Effector CD8-positive, alpha-beta T cell (primary cell): Measurements from ENCODE around the gene SIX1.

ENCODE experiments used
- DNase-seq: peaks from one replicate; lab custom pipeline; 2025; lab: John Stamatoyannopoulos, UW

The SIX1 gene

DNA sequence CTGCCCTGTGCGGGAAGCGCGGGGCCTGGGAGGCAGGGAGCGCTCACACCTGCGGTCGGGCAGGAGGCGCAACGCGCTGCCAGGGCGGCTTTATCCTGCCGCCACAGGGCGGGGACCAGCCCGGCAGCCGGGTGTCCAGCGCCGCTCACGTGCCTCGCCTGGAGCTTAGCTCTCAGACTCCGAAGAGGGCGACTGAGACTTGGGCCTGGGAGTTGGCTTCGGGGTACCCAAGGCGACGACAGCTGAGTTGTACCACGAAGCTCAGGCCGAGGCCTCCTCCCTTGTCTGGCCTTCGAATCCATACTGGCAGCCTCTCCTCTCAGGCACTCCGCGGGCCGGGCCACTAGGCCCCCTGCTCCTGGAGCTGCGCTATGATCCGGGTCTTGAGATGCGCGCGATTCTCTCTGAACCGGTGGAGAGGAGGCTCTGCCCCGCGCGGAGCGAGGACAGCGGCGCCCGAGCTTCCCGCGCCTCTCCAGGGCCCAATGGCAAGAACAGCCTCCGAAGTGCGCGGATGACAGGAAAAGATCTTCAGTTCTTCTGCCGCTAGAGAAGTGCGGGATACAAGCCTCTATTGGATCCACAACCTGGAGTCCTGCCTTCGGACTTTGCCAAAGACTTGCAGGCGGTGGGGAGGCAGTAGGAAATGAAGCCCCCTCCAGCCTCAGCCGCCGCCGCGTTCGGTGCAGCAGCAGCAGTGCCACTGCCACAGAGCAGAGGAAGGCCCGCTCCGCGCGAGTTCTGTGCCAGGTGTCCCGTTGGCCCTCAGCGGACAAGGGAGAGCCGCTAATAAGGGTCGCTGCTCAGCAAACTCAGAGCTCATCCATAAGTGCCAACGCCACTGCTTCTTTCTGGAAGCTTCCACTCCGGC, 6.8 kb downstream of the SIX1 start:
- no peak for DNase-seq

GRCh38 chr14:60641742-60642269, 7.5 kb downstream of the SIX1 start:
- DNase-seq = no peak

- no peak for DNase-seq
Measured at GRCh38 chr14:60640859-60641741, 8.2 kb downstream of the SIX1 start.

DNA sequence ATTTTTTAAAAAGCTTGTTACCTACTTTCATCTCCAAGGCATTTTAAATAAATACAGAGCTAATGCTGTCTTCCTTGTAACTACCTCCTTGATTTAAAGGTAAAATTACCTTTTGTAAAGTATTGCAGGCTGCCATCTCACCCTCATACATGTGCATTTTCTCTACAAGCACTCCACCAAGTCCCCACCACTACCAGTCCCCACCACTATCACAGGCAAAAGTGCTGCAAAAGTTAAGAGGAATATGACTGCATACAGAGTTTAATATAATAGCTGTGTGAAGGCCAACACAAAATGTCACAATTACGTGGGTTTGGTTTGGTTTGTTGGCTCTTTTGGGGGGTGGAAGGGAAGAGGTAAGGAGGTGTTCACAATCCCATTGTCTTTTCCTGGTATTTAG, 9.6 kb downstream of the SIX1 start:
- no peak for DNase-seq

GRCh38 chr14:60637479-60638315, 11.6 kb downstream of the SIX1 start:
- no peak for DNase-seq

DNA sequence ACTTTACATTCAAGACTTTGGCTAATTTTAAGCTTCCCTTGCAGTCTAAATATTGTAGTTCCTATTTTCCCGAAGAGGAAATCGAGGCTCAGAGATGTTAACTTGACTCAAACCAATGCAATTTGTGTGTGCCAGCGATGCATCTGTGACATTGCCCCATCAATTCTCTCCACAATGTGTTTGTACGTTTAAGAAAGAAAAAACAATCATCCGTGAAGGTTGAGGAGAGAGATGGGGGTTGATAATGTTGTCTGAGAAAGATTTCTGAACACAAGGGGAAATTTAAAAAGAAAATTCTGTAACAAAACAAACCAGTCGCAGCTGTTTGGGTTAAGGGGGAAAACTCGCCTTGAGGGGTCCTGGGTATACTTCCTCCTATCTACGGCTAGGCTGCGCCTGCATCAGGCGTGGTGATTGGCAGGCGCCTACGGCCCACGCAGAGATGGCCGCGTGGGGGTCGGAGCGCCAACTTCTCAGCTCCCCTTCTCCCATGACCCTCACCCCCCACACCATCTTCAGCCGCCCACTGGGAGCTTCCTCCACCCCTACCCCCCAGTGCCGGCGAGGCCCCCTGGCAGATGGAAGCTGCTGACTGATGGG, 12.3 kb downstream of the SIX1 start:
- DNase-seq = no peak

GRCh38 chr14:60634153-60634552, 15.1 kb downstream of the SIX1 start:
- DNase-seq = no peak

DNA sequence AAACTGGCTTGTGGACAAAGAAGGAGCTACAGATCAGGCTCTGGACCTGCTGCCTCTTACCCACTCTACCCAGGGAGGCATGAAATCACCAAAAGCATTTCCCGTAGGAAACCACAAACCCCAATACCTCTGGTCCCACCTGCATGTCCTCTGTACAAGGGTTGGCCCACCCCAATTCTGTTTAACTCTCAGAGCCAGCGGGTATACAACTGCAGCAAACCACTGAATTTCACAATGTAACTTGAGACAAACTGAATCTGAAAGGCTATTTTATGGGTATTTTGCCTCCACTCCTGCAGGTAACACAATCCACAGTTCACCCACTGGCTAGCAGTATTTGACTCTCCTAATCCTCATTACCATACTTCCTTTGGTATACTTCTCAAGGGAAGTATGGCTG, 16.5 kb downstream of the SIX1 start:
- no peak for DNase-seq

DNA sequence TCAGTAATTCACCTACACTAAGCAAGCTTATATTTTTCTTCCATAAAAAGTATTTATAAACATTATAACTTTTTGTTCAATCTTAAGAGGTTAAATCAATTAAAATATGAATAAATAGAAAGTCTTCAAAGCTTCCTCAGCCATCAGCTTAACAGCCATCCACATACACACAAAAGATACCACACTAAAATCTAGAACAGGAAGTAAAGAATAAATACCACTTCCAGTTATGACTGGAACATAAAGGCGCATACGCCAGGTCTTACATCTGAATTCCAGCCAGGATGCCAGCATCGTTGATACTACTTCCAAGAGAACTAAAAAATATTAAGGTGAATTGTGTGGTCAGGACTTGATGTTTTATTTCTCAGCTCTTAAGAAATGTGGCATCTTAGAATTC, 17.0 kb downstream of the SIX1 start:
- no peak for DNase-seq

- no peak for DNase-seq
Measured at GRCh38 chr14:60631842-60632241, 17.4 kb downstream of the SIX1 start.

DNA sequence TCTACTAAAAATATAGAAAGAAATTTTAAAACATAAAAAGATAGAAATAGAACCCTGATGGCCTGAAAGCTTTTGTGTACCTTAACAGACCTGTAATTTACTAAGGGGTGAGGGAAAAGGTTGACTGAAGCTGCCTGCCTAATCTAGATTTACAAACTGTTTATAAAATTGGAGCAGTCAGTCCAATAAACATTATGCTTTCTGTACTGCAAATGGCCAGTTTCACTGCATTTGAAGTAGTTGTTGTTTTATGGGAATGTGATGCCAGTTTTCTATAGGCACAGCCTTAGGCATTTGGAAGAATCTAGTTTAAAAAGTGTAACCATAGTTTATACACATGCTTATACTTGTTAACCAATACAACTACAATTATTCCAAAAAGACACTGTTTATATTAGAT, 19.1 kb downstream of the SIX1 start:
- DNase-seq = no peak

GRCh38 chr14:60628892-60629291, 20.4 kb downstream of the SIX1 start:
- DNase-seq = no peak

- DNase-seq = no peak
Measured at GRCh38 chr14:60622917-60623257, 26.4 kb downstream of the SIX1 start.

- DNase-seq = no peak
Measured at GRCh38 chr14:60622210-60622916, 26.9 kb downstream of the SIX1 start.

DNA sequence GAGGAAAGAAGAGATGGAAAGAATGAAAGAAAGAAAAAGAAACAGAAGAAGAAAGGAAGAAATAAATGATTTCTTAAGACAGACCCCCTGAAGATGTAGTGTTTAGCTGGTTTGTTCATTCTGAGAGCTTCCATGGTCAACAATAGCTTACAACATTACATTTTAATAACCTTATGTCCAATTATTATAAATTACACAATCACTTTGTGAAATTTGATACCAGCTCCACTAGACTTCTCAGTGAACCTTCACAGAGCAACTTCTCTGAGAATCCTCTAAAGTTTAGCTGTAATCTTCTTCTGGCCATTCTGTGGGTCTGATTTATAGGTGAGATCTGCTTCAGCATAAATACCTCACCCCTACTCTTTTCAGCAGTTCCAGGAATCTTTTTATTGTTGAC, 27.9 kb downstream of the SIX1 start:
- no peak for DNase-seq

GRCh38 chr14:60618241-60618640, 31.0 kb downstream of the SIX1 start:
- DNase-seq = no peak

- no peak for DNase-seq
Measured at GRCh38 chr14:60616461-60616959, 32.8 kb downstream of the SIX1 start.

DNA sequence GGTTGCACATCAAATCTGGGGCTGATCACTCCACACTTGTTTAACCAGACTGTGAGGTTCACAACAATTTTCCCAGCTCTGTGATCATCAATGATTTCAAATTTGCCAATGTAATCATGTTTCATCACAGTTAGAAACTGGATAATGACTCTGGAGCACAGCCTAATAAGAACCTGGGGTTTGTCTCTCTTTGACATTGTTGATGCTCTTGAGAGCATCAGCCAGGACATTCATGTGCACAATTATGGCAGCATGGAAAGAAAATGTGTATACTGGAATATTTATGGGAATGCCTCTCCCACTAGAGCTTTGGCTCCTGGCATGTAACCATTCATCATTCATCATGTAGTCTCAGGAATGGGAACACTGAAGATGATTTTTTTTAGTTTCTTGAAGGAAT, 47.0 kb downstream of the SIX1 start:
- DNase-seq = no peak

DNA sequence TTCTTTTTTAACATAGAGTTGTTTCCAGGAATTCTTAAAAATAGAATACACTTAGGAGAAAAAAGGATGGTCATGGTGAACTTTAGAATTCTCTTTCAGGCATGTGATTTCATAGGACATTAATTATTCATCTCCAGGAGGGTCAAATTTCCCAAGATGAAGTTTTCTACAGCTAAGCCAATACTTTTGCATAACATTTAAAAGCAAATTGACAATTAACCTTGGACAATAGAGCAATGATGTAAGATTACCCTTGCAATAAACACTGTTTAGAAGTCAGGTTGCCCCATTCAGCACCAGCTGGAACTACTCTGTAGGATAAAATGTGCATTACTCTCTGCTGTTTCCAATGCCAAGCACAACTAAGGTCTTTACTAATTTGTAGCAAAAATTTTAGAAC, 49.5 kb downstream of the SIX1 start:
- no peak for DNase-seq

DNA sequence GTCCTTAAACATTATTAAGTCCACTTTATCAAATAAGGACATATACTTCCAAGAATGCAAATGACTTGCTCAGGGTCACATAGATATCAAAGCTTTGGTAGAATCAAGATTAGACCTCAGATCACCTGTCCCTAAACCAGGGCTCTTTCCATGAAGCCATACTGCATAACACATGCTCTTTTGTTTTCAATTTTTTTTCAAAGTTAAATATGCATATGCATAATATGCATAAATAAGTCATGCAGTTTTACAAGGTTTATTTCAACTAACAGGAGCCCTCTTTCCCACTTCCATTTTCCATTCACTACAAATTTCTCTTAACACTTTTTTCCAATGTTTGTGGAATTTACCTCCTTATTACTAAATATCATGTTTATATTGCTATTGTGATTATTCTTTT, 53.1 kb downstream of the SIX1 start:
- DNase-seq = no peak

GRCh38 chr14:60594062-60594461, 55.2 kb downstream of the SIX1 start:
- no peak for DNase-seq
